Adrenal gland (tissue), 5 donors: ENCODE data around the gene MPEG1.

Source experiments
- CTCF ChIP-seq, 6 experiments: fragments of 450-650 bp in 4 of 6; fragments of 200-600 bp in 2 of 6; sonication (generic) in 1 of 6; IDR thresholded peaks; 1 replicate in 5 of 6; 2 replicates in 1 of 6; pipeline versions ENCODE4 v1.5.1 to v1.8.0; 2016 to 2021; ENCODE audit warnings: antibody characterized with exemption in 6 of 6, mild to moderate bottlenecking in 2 of 6, moderate library complexity in 1 of 6
- POLR2A ChIP-seq, 2 donors: fragments of 450-650 bp; IDR thresholded peaks; one replicate each; pipeline ENCODE4 v1.6.1; 2017; ENCODE audit warnings: antibody characterized with exemption in 2 of 2, mild to moderate bottlenecking in 2 of 2, moderate library complexity in 1 of 2
- donor health status: DM: no; HTN: no; CAD: no.

- TF ChIP-seq CTCF (IDR thresholded peaks at IDR 0.05) (no peak), POLR2A (IDR thresholded peaks at IDR 0.05) (no peak)
Observed at GRCh38 chr11:59192446-59193020, 20.2 kb downstream of the MPEG1 start.
